Endothelial cell of umbilical vein (primary cell): Measurements from ENCODE around the gene MED15.
"Not testable (repeated sequence)": the region's sequence is repeated elsewhere in the genome, so short reads cannot be mapped to it uniquely, and the experiment has no call there.

ENCODE experiments used
- CTCF ChIP-seq, 2 donors: IDR thresholded peaks; 1 replicate in 1 of 2; 2 replicates in 1 of 2; pipeline ENCODE4 v1.5.1; 2011; ENCODE audit warnings: low read length in 2 of 2, mild to moderate bottlenecking in 2 of 2, moderate library complexity in 2 of 2, control low read depth in 1 of 2, inconsistent platforms in 1 of 2, low read depth in 1 of 2; ENCODE audit not compliant: insufficient read depth in 1 of 2; ENCODE audit errors: extremely low read depth in 1 of 2
- EZH2 ChIP-seq: IDR thresholded peaks from 2 replicates; pipeline ENCODE4 v1.6.1; 2012; ENCODE audit warnings: borderline replicate concordance, low read depth, mild to moderate bottlenecking, moderate library complexity, low read length, inconsistent platforms; ENCODE audit not compliant: severe bottlenecking
- FOS ChIP-seq: IDR thresholded peaks from 2 replicates; pipeline ENCODE4 v1.6.1; 2011; ENCODE audit warnings: mild to moderate bottlenecking, low read length, moderate library complexity, borderline replicate concordance; ENCODE audit not compliant: insufficient read depth
- GATA2 ChIP-seq: IDR thresholded peaks from 2 replicates; pipeline ENCODE4 v1.7.0; 2011; ENCODE audit warnings: low read depth, mild to moderate bottlenecking, moderate library complexity, mixed read lengths, low read length; ENCODE audit not compliant: insufficient read length, insufficient read depth
- JUN ChIP-seq: IDR thresholded peaks from 2 replicates; pipeline ENCODE4 v1.6.1; 2011; ENCODE audit warnings: borderline replicate concordance, low read depth; ENCODE audit not compliant: insufficient read length, insufficient read depth
- MAX ChIP-seq: IDR thresholded peaks from 2 replicates; pipeline ENCODE4 v1.6.1; 2011; ENCODE audit not compliant: insufficient read depth, insufficient read length
- MYC ChIP-seq: IDR thresholded peaks from one replicate; pipeline ENCODE4 v1.6.1; 2011; ENCODE audit warnings: mild to moderate bottlenecking, low read depth, low read length
- POLR2A ChIP-seq: IDR thresholded peaks from 2 replicates; pipeline ENCODE4 v1.6.1; 2012; ENCODE audit warnings: low read depth, mild to moderate bottlenecking, control low read depth, low read length
- POLR2AphosphoS5 ChIP-seq: IDR thresholded peaks from 2 replicates; pipeline ENCODE4 v1.6.1; 2012; ENCODE audit warnings: low read depth, mild to moderate bottlenecking, control low read depth, low read length, moderate library complexity; ENCODE audit not compliant: insufficient read depth

GRCh38 chr22:20478059-20478458, 29.4 kb upstream of the MED15 start:
- TF ChIP-seq EZH2; POLR2A; POLR2AphosphoS5; CTCF (IDR thresholded peaks at IDR 0.05; ENCODE audit: extremely low read depth in 1 of 2, insufficient read depth in 1 of 2, low read depth in 1 of 2, low read length in 2 of 2); FOS; MAX; MYC; JUN; GATA2: not testable (repeated sequence)
